A673 (cell line): ENCODE data around the gene CEACAM6. TPM values are rescaled to one million over a fixed set of nuclear protein-coding genes. Genes with fewer than 3 reads are reported as not detected.

Experiments used
- BruUV-seq: library from RNA; stranded (reverse); fragments of 400-500 nt; replicated peaks from 2 replicates; lab custom pipeline; 2021; lab: Mats Ljungman, UMichigan
- CTCF ChIA-PET: fragments of 300-600 bp; sonication (Branson Sonifier 250); formaldehyde crosslinking; loops from one replicate; lab custom pipeline; 2022; ENCODE audit warnings: antibody characterized with exemption; lab: Charles Lee
- POLR2A ChIA-PET: fragments of 300-600 bp; sonication (Branson Sonifier 250); formaldehyde crosslinking; loops from one replicate; lab custom pipeline; 2022; ENCODE audit warnings: antibody characterized with exemption; ENCODE audit not compliant: low non-redundant PET; lab: Charles Lee
- DNase-seq: peaks from one replicate; pipeline ENCODE4 v3.0.0-alpha.2; 2015; ENCODE audit warnings: low spot score
- H3K27ac ChIP-seq: fragments of 200-600 bp; sonication (generic); 2 replicates; pipeline ENCODE4 v1.5.1; 2016; ENCODE audit warnings: mixed run types, low read depth, mild to moderate bottlenecking, mixed read lengths, antibody characterized with exemption, low read length; ENCODE audit not compliant: poor library complexity, severe bottlenecking
- H3K27me3 ChIP-seq: fragments of 200-600 bp; sonication (generic); replicated peaks from 2 replicates; pipeline ENCODE4 v1.6.1; 2017; ENCODE audit warnings: mixed run types, low read depth, mild to moderate bottlenecking, mixed read lengths, antibody characterized with exemption, low read length; ENCODE audit not compliant: insufficient read depth, poor library complexity
- H3K36me3 ChIP-seq: fragments of 200-600 bp; sonication (generic); 2 replicates; pipeline ENCODE4 v1.6.1; 2016; ENCODE audit warnings: mixed run types, mild to moderate bottlenecking, mixed read lengths, antibody characterized with exemption, low read length; ENCODE audit not compliant: insufficient read depth, poor library complexity, severe bottlenecking
- H3K4me1 ChIP-seq: fragments of 200-600 bp; sonication (generic); 2 replicates; pipeline ENCODE4 v1.6.1; 2017; ENCODE audit warnings: mixed run types, mild to moderate bottlenecking, mixed read lengths, antibody characterized with exemption, low read length; ENCODE audit not compliant: insufficient read depth, poor library complexity, severe bottlenecking
- H3K4me3 ChIP-seq: fragments of 200-600 bp; sonication (generic); 2 replicates; pipeline ENCODE4 v1.5.1; 2016; ENCODE audit warnings: low read depth, mixed run types, mild to moderate bottlenecking, mixed read lengths, low read length; ENCODE audit not compliant: poor library complexity, severe bottlenecking
- H3K9me3 ChIP-seq: fragments of 200-600 bp; sonication (generic); 2 replicates; pipeline ENCODE4 v1.6.1; 2016; ENCODE audit warnings: mixed run types, low read depth, mild to moderate bottlenecking, mixed read lengths, antibody characterized with exemption, low read length; ENCODE audit not compliant: poor library complexity, severe bottlenecking
- EZH2 ChIP-seq: fragments of 200-600 bp; sonication (generic); IDR thresholded peaks from 2 replicates; pipeline ENCODE4 v1.6.1; 2017; ENCODE audit warnings: borderline replicate concordance, low read depth, mild to moderate bottlenecking, mixed read lengths, antibody characterized with exemption, low read length; ENCODE audit not compliant: poor library complexity, severe bottlenecking
- intact Hi-C: fragments of 100-400 bp; cut with micrococcal nuclease; formaldehyde crosslinking; loops from one replicate; pipeline ENCODE4 v1.10.0; 2022; ENCODE audit not compliant: unreplicated experiment
- total RNA-seq: library from RNA; stranded (reverse); gene quantifications from 2 replicates; pipeline ENCODE4 v1.2.3, GENCODE V29; 2021
- TF ChIP-seq, protein P1 (sequence below): fragments of 300-800, 200-600 bp; sonication (generic); conservative IDR thresholded peaks from 2 replicates; pipeline ENCODE4 v1.5.1; 2017; ENCODE audit warnings: low read depth, mild to moderate bottlenecking, antibody characterized with exemption, low read length, moderate library complexity, mixed read lengths

CEACAM6 gene
- total RNA-seq, 1 experiment from 2014 or later, result 2.4 TPM

DNA sequence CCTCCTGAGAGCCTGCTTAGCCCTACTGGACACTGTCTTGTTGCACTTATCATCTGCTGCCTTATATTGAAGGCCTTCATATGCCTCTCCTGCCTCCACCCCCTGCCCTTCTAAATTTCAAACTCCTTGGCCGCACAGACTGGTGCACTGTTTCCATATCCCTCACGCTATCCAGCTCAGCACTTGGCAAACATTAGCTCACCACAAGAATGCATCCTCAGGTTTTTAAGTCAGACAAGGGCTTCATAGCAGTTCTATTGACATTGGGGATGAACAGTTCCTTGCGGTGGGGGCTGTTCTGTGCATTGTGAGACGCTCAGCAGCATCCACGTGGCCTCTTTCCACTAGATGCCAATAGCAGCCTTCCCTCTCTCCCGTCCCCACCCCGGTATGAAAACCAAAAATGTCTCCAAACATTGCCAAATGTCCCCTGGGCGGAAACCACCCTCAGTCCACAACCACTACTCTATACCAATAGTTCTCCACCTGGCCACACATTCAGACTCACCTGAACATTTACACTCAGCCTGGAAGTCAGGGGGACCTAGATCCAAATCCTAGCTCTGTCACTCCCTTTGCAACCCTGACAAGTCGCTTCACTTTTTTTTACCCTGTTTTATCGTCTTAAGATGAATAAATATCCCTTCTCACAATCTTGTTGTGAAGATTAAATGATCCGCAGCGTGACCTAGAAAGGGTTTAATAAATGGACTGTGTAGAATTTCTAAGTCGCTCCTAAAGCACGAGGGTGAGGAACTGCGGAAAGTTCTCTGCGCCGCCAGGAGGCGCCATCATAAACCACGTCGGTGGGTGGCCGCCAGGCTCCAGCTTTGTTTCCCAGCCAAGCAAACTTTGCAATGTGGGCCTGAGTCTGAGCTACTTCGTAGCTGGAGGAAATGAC, 37.4 kb downstream of the CEACAM6 start:
- Histone ChIP-seq H3K36me3 (no peaks in the 10 kb centered on the region), H3K27me3 (no peaks in the 10 kb centered on the region), H3K9me3 (no peaks in the 10 kb centered on the region), H3K27ac (no peak overlapping the region), H3K4me1 (no peaks in the 10 kb centered on the region), H3K4me3 (no peak overlapping the region)
- no TSS peak for BruUV-seq
- no peak for TF ChIP-seq EZH2
- TF ChIP-seq, protein P1, sequence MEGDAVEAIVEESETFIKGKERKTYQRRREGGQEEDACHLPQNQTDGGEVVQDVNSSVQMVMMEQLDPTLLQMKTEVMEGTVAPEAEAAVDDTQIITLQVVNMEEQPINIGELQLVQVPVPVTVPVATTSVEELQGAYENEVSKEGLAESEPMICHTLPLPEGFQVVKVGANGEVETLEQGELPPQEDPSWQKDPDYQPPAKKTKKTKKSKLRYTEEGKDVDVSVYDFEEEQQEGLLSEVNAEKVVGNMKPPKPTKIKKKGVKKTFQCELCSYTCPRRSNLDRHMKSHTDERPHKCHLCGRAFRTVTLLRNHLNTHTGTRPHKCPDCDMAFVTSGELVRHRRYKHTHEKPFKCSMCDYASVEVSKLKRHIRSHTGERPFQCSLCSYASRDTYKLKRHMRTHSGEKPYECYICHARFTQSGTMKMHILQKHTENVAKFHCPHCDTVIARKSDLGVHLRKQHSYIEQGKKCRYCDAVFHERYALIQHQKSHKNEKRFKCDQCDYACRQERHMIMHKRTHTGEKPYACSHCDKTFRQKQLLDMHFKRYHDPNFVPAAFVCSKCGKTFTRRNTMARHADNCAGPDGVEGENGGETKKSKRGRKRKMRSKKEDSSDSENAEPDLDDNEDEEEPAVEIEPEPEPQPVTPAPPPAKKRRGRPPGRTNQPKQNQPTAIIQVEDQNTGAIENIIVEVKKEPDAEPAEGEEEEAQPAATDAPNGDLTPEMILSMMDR, result peak; percentile 93
- DNase-seq, result peak; percentile 79
- POLR2A ChIA-PET, result no interaction called here
- CTCF ChIA-PET, result interaction anchor here (0.6 to 2.0 kb wide), 9 partner anchors 13 to 611 kb away, joined by 3 to 17 read pairs (median 5); partner anchors contain the start of gene RABAC1
- intact Hi-C loops, result loop anchor here (10.0 kb wide), 1 partner anchor 162 kb away; the partner anchor contains the start of gene RABAC1

DNA sequence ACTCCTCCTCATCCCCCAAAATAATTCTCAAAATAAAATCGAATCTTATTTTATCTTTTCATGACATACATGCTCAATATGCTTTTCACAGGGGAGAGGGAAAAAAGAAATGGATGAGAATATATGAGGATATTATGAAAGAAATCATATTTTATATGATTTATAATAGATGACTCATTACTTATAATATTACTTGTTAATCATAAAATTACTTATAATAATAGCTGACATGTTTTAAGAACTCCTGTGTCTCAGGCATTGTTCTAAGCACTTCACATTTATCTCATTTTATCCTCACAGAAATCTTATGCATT, 38.0 kb downstream of the CEACAM6 start:
- DNase-seq, result no peak
- Histone ChIP-seq H3K27me3 (no peaks in the 10 kb centered on the region), H3K4me3 (no peak overlapping the region), H3K9me3 (no peaks in the 10 kb centered on the region), H3K4me1 (no peaks in the 10 kb centered on the region), H3K27ac (no peak overlapping the region), H3K36me3 (no peaks in the 10 kb centered on the region)
- BruUV-seq, result no TSS peak
- ChIA-PET CTCF (interaction anchor here (0.6 to 2.0 kb wide), 8 partner anchors 12 to 612 kb away, joined by 3 to 17 read pairs (median 6); partner anchors contain the start of gene RABAC1), POLR2A (no interaction called here)
- intact Hi-C loops, result loop anchor here (10.0 kb wide), 1 partner anchor 161 kb away; the partner anchor contains the start of gene RABAC1
- TF ChIP-seq EZH2, result no peak
- TF ChIP-seq, protein P1, result no peak

DNA sequence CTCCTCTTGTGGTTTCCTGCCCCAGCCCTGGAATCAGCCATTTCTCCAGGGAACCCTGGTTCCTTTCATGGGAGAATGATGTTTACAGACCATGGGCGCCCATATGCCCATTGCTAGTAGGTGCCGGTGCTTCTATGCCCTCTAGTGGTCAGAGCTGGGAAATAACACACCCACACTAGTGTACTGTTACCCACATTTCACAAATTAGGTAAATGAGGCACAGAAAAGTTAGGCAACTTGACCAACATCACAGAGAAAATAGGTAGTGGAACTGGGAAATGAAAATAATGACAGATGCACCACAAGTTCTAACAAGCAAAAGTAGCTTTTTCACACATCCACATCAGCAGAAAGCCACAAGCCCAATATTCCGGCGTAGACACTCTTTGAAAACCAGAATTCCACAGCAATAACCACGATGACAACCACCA, 39.7 kb downstream of the CEACAM6 start:
- H3K27me3 ChIP-seq, result no peaks in the 10 kb centered on the region
- H3K4me3 ChIP-seq, result no peak overlapping the region
- no peaks in the 10 kb centered on the region for H3K4me1 ChIP-seq
- CTCF ChIA-PET, result interaction anchor here (0.6 to 1.2 kb wide), 2 partner anchors 18 to 26 kb away, joined by 3 to 13 read pairs; no protein-coding TSS in a partner anchor
- intact Hi-C loops, result loop anchor here (2.0 to 10.0 kb wide), 2 partner anchors 26 to 160 kb away; partner anchors contain the start of gene RABAC1
- no TSS peak for BruUV-seq
- DNase-seq, result peak; percentile 81
- H3K9me3 ChIP-seq, result no peaks in the 10 kb centered on the region
- TF ChIP-seq, protein P1, result peak; percentile 90
- TF ChIP-seq EZH2, result no peak
- H3K27ac ChIP-seq, result no peak overlapping the region
- H3K36me3 ChIP-seq, result no peaks in the 10 kb centered on the region
- POLR2A ChIA-PET, result no interaction called here
